Esophagus muscularis mucosa (tissue), 4 donors: ENCODE results near the gene EVI2B. TPM values are rescaled to one million over a fixed set of nuclear protein-coding genes. Genes with fewer than 3 reads are reported as not detected.
"Not testable (repeated sequence)": the region's sequence is repeated elsewhere in the genome, so short reads cannot be mapped to it uniquely, and the experiment has no call there.

Experiments
- DNase-seq: peaks from one replicate; pipeline ENCODE4 v3.0.0-alpha.2; 2017; ENCODE audit errors: extremely low spot score
- H3K27ac ChIP-seq, 4 donors: fragments of 200-600 bp; sonication (generic); replicated peaks in 1 of 4; 1 replicate in 3 of 4; 2 replicates in 1 of 4; pipeline ENCODE4 v1.5.1; 2016 to 2019; ENCODE audit warnings: mild to moderate bottlenecking in 1 of 4
- H3K27me3 ChIP-seq, 4 donors: fragments of 200-600 bp; sonication (generic); one replicate each; pipeline versions ENCODE4 v1.5.1 to v1.6.0; 2016 to 2019
- H3K36me3 ChIP-seq, 4 donors: fragments of 200-600 bp; sonication (generic); one replicate each; pipeline ENCODE4 v1.5.1; 2016 to 2019
- H3K4me1 ChIP-seq, 4 donors: fragments of 200-600 bp; sonication (generic); one replicate each; pipeline ENCODE4 v1.5.1; 2016 to 2019
- H3K4me3 ChIP-seq, 4 donors: fragments of 200-600 bp; sonication (generic); 1 replicate in 2 of 4; 2 replicates in 2 of 4; pipeline ENCODE4 v1.5.1; 2016 to 2019; ENCODE audit warnings: mild to moderate bottlenecking in 4 of 4, moderate library complexity in 1 of 4
- H3K9me3 ChIP-seq, 4 donors: fragments of 200-600 bp; sonication (generic); 1 replicate in 3 of 4; 2 replicates in 1 of 4; pipeline ENCODE4 v1.5.1; 2016 to 2019
- CTCF ChIP-seq, 3 experiments: fragments of 200-600 bp in 2 of 3; fragments of 450-650 bp in 1 of 3; sonication (generic) in 2 of 3; IDR thresholded peaks; one replicate each; pipeline ENCODE4 v1.5.1; 2017 to 2019; ENCODE audit warnings: antibody characterized with exemption in 3 of 3, mild to moderate bottlenecking in 2 of 3, moderate library complexity in 1 of 3
- EP300 ChIP-seq: sonication (generic); formaldehyde crosslinking; IDR thresholded peaks from one replicate; pipeline ENCODE4 v1.6.1; 2017; ENCODE audit warnings: antibody characterized with exemption
- POLR2A ChIP-seq: fragments of 450-650 bp; IDR thresholded peaks from one replicate; pipeline ENCODE4 v1.6.1; 2017; ENCODE audit warnings: antibody characterized with exemption, moderate library complexity, mild to moderate bottlenecking, low read depth
- POLR2AphosphoS5 ChIP-seq, 2 donors: sonication (generic); formaldehyde crosslinking; IDR thresholded peaks; one replicate each; pipeline ENCODE4 v1.6.1; 2017; ENCODE audit warnings: antibody characterized with exemption in 2 of 2
- WGBS: methylation state at CpG from one replicate; pipeline ENCODE4 v1.1.5; 2018; 5-methylcytosine and 5-hydroxymethylcytosine counted together
- intact Hi-C: fragments of 100-400 bp; cut with DNase I; formaldehyde crosslinking; loops from one replicate; pipeline ENCODE4 v1.15.1; 2023
- total RNA-seq, 4 donors: library from RNA; depleted of rRNA; stranded (reverse); fragments of >200 nt; gene quantifications; one replicate each; pipeline versions ENCODE4 v1.1.0 to v1.2.1, GENCODE V29; 2016

EVI2B gene
- total RNA-seq, 4 donors from 2014 or later, result 4.3 to 14.2 (median 7.9) TPM

GRCh38 chr17:31293581-31293980 is 20.3 kb downstream of the EVI2B start:
- H3K4me1 ChIP-seq, result no peaks in the 10 kb centered on the region
- intact Hi-C loops, result no loop called here
- no peak overlapping the region for H3K4me3 ChIP-seq
- no peak for DNase-seq
- no peaks in the 10 kb centered on the region for H3K9me3 ChIP-seq
- 89% methylated on average over 2 of the region's 2 CpGs for WGBS
- H3K27me3 ChIP-seq, result no peaks in the 10 kb centered on the region
- H3K36me3 ChIP-seq, result peaks cover 0 to 9% (median 4%) of the 10 kb centered on the region in 4 donors
- no peak overlapping the region for H3K27ac ChIP-seq
- TF ChIP-seq POLR2A, result no peak
- TF ChIP-seq EP300, result no peak
- TF ChIP-seq CTCF (IDR thresholded peaks at IDR 0.05), result no peak
- no peak for TF ChIP-seq POLR2AphosphoS5 (IDR thresholded peaks at IDR 0.05)

- peaks cover 0 to 12% (median 7%) of the 10 kb centered on the region in 4 donors for H3K36me3 ChIP-seq
- H3K27ac ChIP-seq, result no peak overlapping the region
- no peak for TF ChIP-seq POLR2AphosphoS5 (IDR thresholded peaks at IDR 0.05)
- TF ChIP-seq EP300, result no peak
- TF ChIP-seq CTCF (IDR thresholded peaks at IDR 0.05), result no peak
- TF ChIP-seq POLR2A, result no peak
- no peak for DNase-seq
- H3K4me3 ChIP-seq, result no peak overlapping the region
- H3K27me3 ChIP-seq, result no peaks in the 10 kb centered on the region
- intact Hi-C loops, result no loop called here
- H3K9me3 ChIP-seq, result no peaks in the 10 kb centered on the region
- H3K4me1 ChIP-seq, result no peaks in the 10 kb centered on the region
These were observed 22.0 kb downstream of the EVI2B start for GRCh38 chr17:31291820-31292219.

DNA sequence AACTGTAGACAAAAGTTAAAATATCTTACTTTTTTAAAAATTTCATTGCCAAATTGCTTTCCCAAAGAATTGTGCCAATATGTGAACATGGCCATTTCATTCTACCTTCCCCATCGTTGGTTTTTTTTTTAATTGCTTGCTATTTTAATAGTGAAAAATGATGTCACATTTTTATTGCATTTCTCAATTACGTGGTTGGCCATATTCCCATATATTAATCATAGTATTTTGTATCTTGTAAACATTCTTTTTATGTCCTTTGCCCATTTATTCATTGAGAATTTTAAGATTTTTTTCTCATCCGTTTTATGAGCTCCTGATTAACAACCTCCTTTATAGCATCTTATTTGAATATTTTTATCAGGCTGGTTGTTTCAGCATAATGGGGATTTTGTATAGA is 24.1 kb downstream of the EVI2B start:
- WGBS, result 74% methylated on average over 3 of the region's 3 CpGs

GRCh38 chr17:31287932-31288331 is 25.9 kb downstream of the EVI2B start:
- peaks cover 0 to 14% (median 8%) of the 10 kb centered on the region in 4 donors for H3K36me3 ChIP-seq
- H3K27me3 ChIP-seq, H3K4me1 ChIP-seq, H3K27ac ChIP-seq, DNase-seq, H3K9me3 ChIP-seq, intact Hi-C loops, H3K4me3 ChIP-seq: not testable (repeated sequence)
- 100% methylated on average over 1 of the region's 1 CpG for WGBS

More for the DNA sequence above, 24.1 kb downstream of the EVI2B start:
- no peaks in the 10 kb centered on the region for H3K9me3 ChIP-seq
- H3K4me3 ChIP-seq, result no peak overlapping the region
- intact Hi-C loops, result no loop called here
- no peak for DNase-seq
- no peak overlapping the region for H3K27ac ChIP-seq
- TF ChIP-seq CTCF (IDR thresholded peaks at IDR 0.05), result no peak
- no peak for TF ChIP-seq EP300
- TF ChIP-seq POLR2AphosphoS5 (IDR thresholded peaks at IDR 0.05), result no peak
- no peak for TF ChIP-seq POLR2A
- H3K27me3 ChIP-seq, result no peaks in the 10 kb centered on the region
- no peaks in the 10 kb centered on the region for H3K4me1 ChIP-seq
- H3K36me3 ChIP-seq, result peaks cover 0 to 14% (median 7%) of the 10 kb centered on the region in 4 donors

GRCh38 chr17:31286587-31286986 is 27.3 kb downstream of the EVI2B start:
- H3K4me1 ChIP-seq, result no peaks in the 10 kb centered on the region
- whole genome bisulfite sequencing, result 97% methylated on average over 1 of the region's 1 CpG
- intact Hi-C loops, result no loop called here
- no peaks in the 10 kb centered on the region for H3K27me3 ChIP-seq
- no peak overlapping the region for H3K4me3 ChIP-seq
- DNase-seq, result no peak
- H3K36me3 ChIP-seq, result peaks cover 0 to 11% (median 4%) of the 10 kb centered on the region in 4 donors
- H3K27ac ChIP-seq, result no peak overlapping the region
- H3K9me3 ChIP-seq, result no peaks in the 10 kb centered on the region
- TF ChIP-seq POLR2A (no peak), EP300 (no peak), CTCF (IDR thresholded peaks at IDR 0.05) (no peak), POLR2AphosphoS5 (IDR thresholded peaks at IDR 0.05) (no peak)
